Parietal lobe (tissue), 1 donor: ENCODE measurements around the gene EPS8L2. TPM values are rescaled to one million over a fixed set of nuclear protein-coding genes. Genes with fewer than 3 reads are reported as not detected.

Experiments used
- total RNA-seq: library from RNA; depleted of rRNA; stranded (reverse); fragments of >200 nt; gene quantifications from one replicate; pipeline ENCODE4 v1.2.3, GENCODE V29; 2014

The EPS8L2 gene
- not detected for total RNA-seq

DNA sequence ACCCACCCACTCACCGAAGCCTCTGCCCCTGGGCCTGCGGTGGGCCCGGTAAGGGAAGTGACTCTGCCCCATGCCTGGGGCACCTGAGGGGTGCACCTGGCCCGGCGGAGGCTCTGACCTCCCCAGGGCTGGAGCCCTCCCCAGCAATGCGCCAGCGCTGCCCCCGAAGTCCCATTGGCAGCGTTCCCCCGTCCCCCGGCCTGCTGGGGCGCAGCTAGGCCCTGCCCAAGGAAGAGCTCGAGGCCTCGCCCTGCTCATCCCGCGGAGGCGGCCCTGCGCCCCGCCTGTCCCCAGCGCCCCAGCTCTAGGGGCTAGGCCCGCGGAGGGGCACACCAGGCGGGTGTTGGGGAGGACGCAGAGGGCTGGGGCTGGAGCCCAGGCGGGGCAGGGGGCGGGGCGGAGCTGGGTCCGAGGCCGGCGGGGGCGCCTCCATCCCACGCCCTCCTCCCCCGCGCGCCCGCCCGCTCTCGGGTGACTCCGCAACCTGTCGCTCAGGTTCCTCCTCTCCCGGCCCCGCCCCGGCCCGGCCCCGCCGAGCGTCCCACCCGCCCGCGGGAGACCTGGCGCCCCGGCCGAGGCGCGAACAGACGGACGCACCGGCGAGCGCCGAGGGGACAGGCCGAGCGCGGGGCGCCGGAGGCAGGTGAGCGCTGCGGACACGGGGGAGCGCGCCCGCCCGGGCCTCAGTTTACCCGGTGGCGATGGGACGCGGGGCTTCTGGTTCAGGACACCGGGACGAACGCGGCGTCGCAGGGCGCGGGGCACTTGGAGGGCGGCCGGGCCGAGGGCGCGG, at the start of gene EPS8L2:
EPS8L2 (plus strand) TSS at position 586 of the 793 bp plus-strand sequence. CDS start 3,177 bp downstream, outside the sequence.

DNA sequence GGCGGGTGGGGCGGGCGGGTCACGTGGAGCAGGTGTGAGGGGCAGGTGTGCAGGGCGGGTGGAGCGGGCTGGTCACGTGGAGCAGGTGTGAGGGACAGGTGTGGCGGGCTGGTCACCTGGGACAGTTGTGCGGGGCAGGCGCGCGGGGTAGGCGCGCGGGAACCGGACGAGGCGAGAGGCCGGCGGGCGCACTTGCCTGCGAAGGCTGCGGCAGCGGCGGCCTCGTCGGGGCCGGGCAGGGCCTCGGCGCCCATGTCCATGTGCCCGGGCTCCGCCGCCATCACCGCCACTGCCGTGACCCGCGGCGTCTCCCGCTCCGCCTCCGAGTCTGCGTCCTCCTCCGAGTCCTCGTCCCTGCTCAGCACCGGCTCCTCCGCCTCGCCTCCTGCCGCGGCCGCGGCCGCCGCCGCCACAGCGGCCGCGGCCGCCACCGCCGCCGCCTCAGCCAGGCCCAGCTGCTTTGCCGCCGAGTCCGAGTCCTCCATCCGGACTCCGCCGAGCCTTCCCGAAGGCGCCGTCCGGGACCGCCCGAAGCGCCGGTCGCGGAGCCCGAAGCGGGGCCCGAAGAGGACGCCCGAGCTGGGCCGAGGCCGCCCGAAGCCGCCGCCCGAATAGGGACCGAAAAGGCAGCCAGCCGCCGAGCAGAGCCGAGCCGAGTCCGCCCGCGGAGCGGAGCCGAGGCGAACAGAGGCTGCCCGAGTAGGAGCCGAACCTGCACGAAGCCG, 11.3 kb upstream of the EPS8L2 start, which contains the start of gene DEAF1:
DEAF1 (minus strand) TSS at position 660 of the 725 bp plus-strand sequence; CDS start at position 485, 175 bp downstream.

DNA sequence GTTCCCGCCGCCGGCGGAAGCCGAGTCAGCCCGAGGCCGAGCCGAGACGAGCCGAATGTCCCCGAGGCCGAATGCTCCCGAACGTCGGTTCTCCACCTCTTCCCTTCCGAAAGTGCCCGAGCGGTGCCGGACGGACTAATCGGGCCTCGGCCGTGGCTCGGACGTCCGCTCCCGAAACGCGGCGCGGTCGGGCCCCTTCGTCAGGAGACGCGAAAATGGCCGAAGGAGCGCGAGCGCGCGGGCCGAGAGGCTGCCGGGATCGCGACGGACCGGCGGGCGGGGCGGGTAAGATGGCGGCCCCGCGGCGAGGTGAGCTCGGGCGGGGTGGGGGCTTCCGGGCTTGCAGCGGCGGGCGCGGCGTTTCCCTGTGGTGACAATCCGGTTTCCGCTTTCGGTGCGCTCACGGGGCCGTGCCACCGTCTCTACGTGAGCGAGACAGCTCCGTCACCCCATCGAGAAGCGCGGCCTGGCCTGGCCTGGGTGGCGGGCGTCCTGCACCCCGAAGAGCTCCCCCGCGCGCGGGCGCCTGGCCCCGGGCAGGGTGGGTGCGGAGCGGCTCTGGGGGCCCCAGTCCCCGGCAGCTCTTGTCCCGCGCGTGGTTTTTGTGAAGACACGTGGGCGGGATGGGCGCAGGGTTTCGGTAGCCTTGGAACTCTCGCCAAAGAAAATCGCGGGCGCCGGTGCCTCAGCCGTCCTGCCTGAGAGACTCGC, 10.3 kb upstream of the EPS8L2 start, which contains the start of gene TMEM80:
TMEM80 (plus strand) TSS at position 279 of the 711 bp plus-strand sequence; CDS start at position 291, 12 bp downstream.

DNA sequence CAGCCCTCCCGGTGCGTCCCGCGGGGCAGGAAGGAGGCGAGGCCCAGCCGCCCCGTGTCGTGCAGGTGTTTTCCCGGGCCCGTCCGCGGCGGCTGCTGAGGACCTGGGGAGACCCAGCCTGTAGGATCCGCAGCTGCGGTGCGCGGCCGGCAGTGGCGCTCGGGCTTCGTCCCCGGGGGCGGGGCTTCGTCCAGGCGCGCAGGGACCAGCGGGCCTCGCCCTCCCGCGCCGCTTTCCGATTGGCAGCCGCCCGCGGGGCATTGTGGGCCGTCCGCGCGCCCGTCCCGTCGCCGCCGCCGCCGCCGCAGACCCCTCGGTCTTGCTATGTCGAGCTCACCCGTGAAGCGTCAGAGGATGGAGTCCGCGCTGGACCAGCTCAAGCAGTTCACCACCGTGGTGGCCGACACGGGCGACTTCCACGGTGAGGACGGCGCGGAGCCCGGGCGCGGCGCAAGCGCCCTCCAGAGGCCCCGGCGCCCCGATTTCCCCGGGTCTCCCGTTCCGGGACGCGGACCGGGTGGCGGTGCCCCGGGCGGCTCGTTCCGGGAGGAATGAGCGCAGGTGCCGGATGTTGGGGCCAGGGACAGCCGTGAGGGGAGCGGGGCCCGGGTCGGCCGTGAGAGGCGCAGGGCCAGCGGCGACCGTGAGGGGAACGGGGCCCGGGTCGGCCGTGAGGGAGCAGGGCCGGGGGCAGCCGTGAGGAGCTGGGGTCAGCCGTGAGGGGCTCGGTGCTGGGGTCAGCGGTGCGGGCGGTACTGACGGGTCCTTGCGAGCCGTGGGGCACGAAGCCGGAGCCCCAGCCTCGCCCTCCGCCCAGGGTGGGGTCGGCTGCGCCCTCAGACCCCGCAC, 41.4 kb downstream of the EPS8L2 start, which contains the start of gene TALDO1:
TALDO1 (plus strand) TSS at position 307 of the 849 bp plus-strand sequence; CDS start at position 325, 18 bp downstream.

Other genes starting within 250 kb of the EPS8L2 start
- gene RNH1, start 199.0 kb upstream of the EPS8L2 start, total RNA-seq = 44.4 TPM
- 32.6 TPM for gene HRAS, start 170.7 kb upstream of the EPS8L2 start, total RNA-seq
- 1.9 TPM for gene LRRC56, start 168.7 kb upstream of the EPS8L2 start, total RNA-seq
- not detected for gene LMNTD2, start 145.5 kb upstream of the EPS8L2 start, total RNA-seq
- 4.4 TPM for gene RASSF7, start 145.3 kb upstream of the EPS8L2 start, total RNA-seq
- gene PHRF1, start 129.8 kb upstream of the EPS8L2 start, total RNA-seq = 42.6 TPM
- 4.1 TPM for gene IRF7, start 90.3 kb upstream of the EPS8L2 start, total RNA-seq
- gene CDHR5, start 81.3 kb upstream of the EPS8L2 start, total RNA-seq = not detected
- gene SCT, start 79.0 kb upstream of the EPS8L2 start, total RNA-seq = not detected
- 0.31 TPM for gene DRD4, start 69.0 kb upstream of the EPS8L2 start, total RNA-seq
- 80.8 TPM for gene DEAF1, start 11.0 kb upstream of the EPS8L2 start, total RNA-seq
- 14.7 TPM for gene TMEM80, start 10.4 kb upstream of the EPS8L2 start, total RNA-seq
- 70.1 TPM for gene TALDO1, start 41.2 kb downstream of the EPS8L2 start, total RNA-seq
- gene GATD1, start 71.3 kb downstream of the EPS8L2 start, total RNA-seq = 37.6 TPM
- gene CEND1, start 83.9 kb downstream of the EPS8L2 start, total RNA-seq = 11.3 TPM
- gene SLC25A22, start 92.0 kb downstream of the EPS8L2 start, total RNA-seq = 28.8 TPM
- 10.0 TPM for gene PIDD1, start 99.0 kb downstream of the EPS8L2 start, total RNA-seq
- 376 TPM for gene RPLP2, start 103.7 kb downstream of the EPS8L2 start, total RNA-seq
- 9.1 TPM for gene PNPLA2, start 112.7 kb downstream of the EPS8L2 start, total RNA-seq
- gene CRACR2B, start 121.7 kb downstream of the EPS8L2 start, total RNA-seq = 0.63 TPM
- gene CD151, start 126.7 kb downstream of the EPS8L2 start, total RNA-seq = 51.3 TPM
- gene POLR2L, start 136.3 kb downstream of the EPS8L2 start, total RNA-seq = 13.5 TPM
- gene TSPAN4, start 136.6 kb downstream of the EPS8L2 start, total RNA-seq = 16.0 TPM
- gene CHID1, start 204.6 kb downstream of the EPS8L2 start, total RNA-seq = 28.8 TPM
- gene AP2A2, start 219.6 kb downstream of the EPS8L2 start, total RNA-seq = 82.0 TPM